Astrocyte of the spinal cord (primary cell): ENCODE data around the gene NEK6.

Experiments
- DNase-seq: peaks from one replicate; pipeline ENCODE4 v3.0.0; 2011; ENCODE audit warnings: low read depth, low spot score
- H3K4me3 ChIP-seq: 2 replicates; pipeline ENCODE4 v1.5.1; 2011; ENCODE audit warnings: low read depth, mild to moderate bottlenecking, low read length, moderate library complexity
- CTCF ChIP-seq: IDR thresholded peaks from 2 replicates; pipeline ENCODE4 v1.5.1; 2012; ENCODE audit warnings: low read depth, mild to moderate bottlenecking, low read length, inconsistent platforms
- in situ Hi-C: cut with HindIII; loops from 2 replicates; pipeline ENCODE4 v1.10.0; 2017; ENCODE audit warnings: low sequenced_read_pairs

The NEK6 gene

GRCh38 chr9:124385623-124386022 lies 127.9 kb downstream of the NEK6 start:
- no peak for DNase-seq
- no peak for TF ChIP-seq CTCF
- in situ Hi-C loops = no loop called here
- H3K4me3 ChIP-seq = no peak overlapping the region

- in situ Hi-C loops = no loop called here
- DNase-seq = no peak
- TF ChIP-seq CTCF = no peak
- H3K4me3 ChIP-seq = no peak overlapping the region
Observed at GRCh38 chr9:124386201-124386600, 128.5 kb downstream of the NEK6 start.

GRCh38 chr9:124388275-124389048 lies 130.7 kb downstream of the NEK6 start:
- in situ Hi-C loops = no loop called here
- no peak for TF ChIP-seq CTCF
- no peak for DNase-seq
- H3K4me3 ChIP-seq = no peak overlapping the region

GRCh38 chr9:124389146-124389939 lies 131.6 kb downstream of the NEK6 start:
- in situ Hi-C loops = no loop called here
- no peak overlapping the region for H3K4me3 ChIP-seq
- no peak for DNase-seq
- TF ChIP-seq CTCF = no peak

- in situ Hi-C loops = no loop called here
- no peak overlapping the region for H3K4me3 ChIP-seq
- TF ChIP-seq CTCF = no peak
- DNase-seq = no peak
Observed at GRCh38 chr9:124390794-124391658, 133.3 kb downstream of the NEK6 start.

- no peak for TF ChIP-seq CTCF
- DNase-seq = no peak
- in situ Hi-C loops = no loop called here
- no peak overlapping the region for H3K4me3 ChIP-seq
Observed at GRCh38 chr9:124392254-124392870, 134.6 kb downstream of the NEK6 start.
